Hippocampal formation (tissue), 2 donors: Measurements from ENCODE around the gene SLC22A2.

Experiments
- DNase-seq, 2 donors: peaks; one replicate each; lab custom pipeline; 2025; lab: John Stamatoyannopoulos, UW

The SLC22A2 gene

GRCh38 chr6:160273750-160274149 lies 15.1 kb upstream of the SLC22A2 start:
- DNase-seq = no peak

- DNase-seq = no peak
Observed at GRCh38 chr6:160273196-160273595, 14.6 kb upstream of the SLC22A2 start.

GRCh38 chr6:160272707-160273106 lies 14.1 kb upstream of the SLC22A2 start:
- no peak for DNase-seq

- DNase-seq = no peak
Observed at GRCh38 chr6:160270347-160270746, 11.7 kb upstream of the SLC22A2 start.

GRCh38 chr6:160269771-160270170 lies 11.2 kb upstream of the SLC22A2 start:
- DNase-seq = no peak

- DNase-seq = no peak
Observed at GRCh38 chr6:160269023-160269521, 10.5 kb upstream of the SLC22A2 start.

- DNase-seq = no peak
Observed at GRCh38 chr6:160267102-160267501, 8.5 kb upstream of the SLC22A2 start.

GRCh38 chr6:160265869-160266476 lies 7.4 kb upstream of the SLC22A2 start:
- DNase-seq = no peak

GRCh38 chr6:160264061-160264612 lies 5.5 kb upstream of the SLC22A2 start:
- no peak for DNase-seq

GRCh38 chr6:160263196-160263939 lies 4.7 kb upstream of the SLC22A2 start:
- DNase-seq = no peak

GRCh38 chr6:160261991-160262680 lies 3.5 kb upstream of the SLC22A2 start:
- no peak for DNase-seq

GRCh38 chr6:160260803-160261450 lies 2.3 kb upstream of the SLC22A2 start:
- no peak for DNase-seq

- DNase-seq = no peak
Observed at GRCh38 chr6:160260367-160260766, 1.7 kb upstream of the SLC22A2 start.

GRCh38 chr6:160259598-160259997 lies 977 bp upstream of the SLC22A2 start:
- no peak for DNase-seq

GRCh38 chr6:160259143-160259425 lies 463 bp upstream of the SLC22A2 start:
- no peak for DNase-seq

- no peak for DNase-seq
Observed at GRCh38 chr6:160256445-160256844, 2.2 kb downstream of the SLC22A2 start.

- DNase-seq = no peak
Observed at GRCh38 chr6:160254467-160255312, 3.9 kb downstream of the SLC22A2 start.

- DNase-seq = no peak
Observed at GRCh38 chr6:160253714-160254113, 4.9 kb downstream of the SLC22A2 start.

GRCh38 chr6:160253292-160253691 lies 5.3 kb downstream of the SLC22A2 start:
- DNase-seq = no peak

GRCh38 chr6:160252073-160252813 lies 6.4 kb downstream of the SLC22A2 start:
- no peak for DNase-seq

GRCh38 chr6:160249671-160250070 lies 8.9 kb downstream of the SLC22A2 start:
- no peak for DNase-seq
